GM12865 (cell line): ENCODE measurements around the gene CACNA1B.

Source experiments
- DNase-seq: peaks from one replicate; pipeline ENCODE4 v3.0.0; 2010; ENCODE audit warnings: low read depth
- H3K4me3 ChIP-seq: 2 replicates; pipeline ENCODE4 v1.5.1; 2011; ENCODE audit warnings: mild to moderate bottlenecking, low read depth, low read length, control low read depth
- TF ChIP-seq, protein P1 (sequence below): IDR thresholded peaks from 2 replicates; pipeline ENCODE4 v1.5.1; 2011; ENCODE audit warnings: low read length, control low read depth, low read depth, inconsistent platforms; ENCODE audit not compliant: insufficient read depth; ENCODE audit errors: missing control alignments

Gene CACNA1B

DNA sequence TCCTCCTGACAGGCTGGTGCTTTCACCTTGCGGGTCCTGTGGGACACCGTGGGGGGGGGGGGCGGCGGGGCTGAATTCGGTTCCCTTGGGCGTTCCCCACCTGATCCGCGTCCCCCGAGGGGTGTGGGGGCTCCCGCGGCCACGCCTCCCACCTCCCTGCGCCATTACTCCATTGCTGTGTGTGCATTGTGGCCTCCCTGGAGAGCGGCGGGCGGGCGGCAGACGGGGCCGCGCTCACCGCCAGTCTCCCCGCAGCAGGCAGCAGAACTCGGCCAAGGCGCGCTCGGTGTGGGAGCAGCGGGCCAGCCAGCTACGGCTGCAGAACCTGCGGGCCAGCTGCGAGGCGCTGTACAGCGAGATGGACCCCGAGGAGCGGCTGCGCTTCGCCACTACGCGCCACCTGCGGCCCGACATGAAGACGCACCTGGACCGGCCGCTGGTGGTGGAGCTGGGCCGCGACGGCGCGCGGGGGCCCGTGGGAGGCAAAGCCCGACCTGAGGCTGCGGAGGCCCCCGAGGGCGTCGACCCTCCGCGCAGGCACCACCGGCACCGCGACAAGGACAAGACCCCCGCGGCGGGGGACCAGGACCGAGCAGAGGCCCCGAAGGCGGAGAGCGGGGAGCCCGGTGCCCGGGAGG, 145.3 kb downstream of the CACNA1B start:
- no peak for DNase-seq
- TF ChIP-seq, protein P1, sequence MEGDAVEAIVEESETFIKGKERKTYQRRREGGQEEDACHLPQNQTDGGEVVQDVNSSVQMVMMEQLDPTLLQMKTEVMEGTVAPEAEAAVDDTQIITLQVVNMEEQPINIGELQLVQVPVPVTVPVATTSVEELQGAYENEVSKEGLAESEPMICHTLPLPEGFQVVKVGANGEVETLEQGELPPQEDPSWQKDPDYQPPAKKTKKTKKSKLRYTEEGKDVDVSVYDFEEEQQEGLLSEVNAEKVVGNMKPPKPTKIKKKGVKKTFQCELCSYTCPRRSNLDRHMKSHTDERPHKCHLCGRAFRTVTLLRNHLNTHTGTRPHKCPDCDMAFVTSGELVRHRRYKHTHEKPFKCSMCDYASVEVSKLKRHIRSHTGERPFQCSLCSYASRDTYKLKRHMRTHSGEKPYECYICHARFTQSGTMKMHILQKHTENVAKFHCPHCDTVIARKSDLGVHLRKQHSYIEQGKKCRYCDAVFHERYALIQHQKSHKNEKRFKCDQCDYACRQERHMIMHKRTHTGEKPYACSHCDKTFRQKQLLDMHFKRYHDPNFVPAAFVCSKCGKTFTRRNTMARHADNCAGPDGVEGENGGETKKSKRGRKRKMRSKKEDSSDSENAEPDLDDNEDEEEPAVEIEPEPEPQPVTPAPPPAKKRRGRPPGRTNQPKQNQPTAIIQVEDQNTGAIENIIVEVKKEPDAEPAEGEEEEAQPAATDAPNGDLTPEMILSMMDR: no peak
- no peak overlapping the region for H3K4me3 ChIP-seq

DNA sequence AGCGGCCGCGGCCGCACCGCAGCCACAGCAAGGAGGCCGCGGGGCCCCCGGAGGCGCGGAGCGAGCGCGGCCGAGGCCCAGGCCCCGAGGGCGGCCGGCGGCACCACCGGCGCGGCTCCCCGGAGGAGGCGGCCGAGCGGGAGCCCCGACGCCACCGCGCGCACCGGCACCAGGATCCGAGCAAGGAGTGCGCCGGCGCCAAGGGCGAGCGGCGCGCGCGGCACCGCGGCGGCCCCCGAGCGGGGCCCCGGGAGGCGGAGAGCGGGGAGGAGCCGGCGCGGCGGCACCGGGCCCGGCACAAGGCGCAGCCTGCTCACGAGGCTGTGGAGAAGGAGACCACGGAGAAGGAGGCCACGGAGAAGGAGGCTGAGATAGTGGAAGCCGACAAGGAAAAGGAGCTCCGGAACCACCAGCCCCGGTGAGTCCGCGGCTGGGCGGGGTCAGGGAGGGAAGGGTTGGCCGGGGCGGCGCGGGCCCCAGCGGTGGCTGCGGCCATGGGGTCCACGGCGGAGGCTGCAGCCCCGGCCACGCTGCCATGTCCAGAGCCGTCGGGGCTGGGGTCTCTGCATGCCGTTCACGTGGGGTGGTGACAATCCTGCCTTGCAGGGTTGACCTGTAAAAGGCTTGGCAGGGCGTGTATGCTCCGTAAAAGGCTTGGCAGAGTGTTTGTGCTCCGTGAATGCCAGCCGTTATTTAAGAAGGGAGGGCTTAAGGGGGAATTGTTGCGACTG, 146.0 kb downstream of the CACNA1B start:
- no peak overlapping the region for H3K4me3 ChIP-seq
- TF ChIP-seq, protein P1: no peak
- DNase-seq: no peak

GRCh38 chr9:138024131-138024530, 146.5 kb downstream of the CACNA1B start:
- TF ChIP-seq, protein P1: no peak
- no peak for DNase-seq
- H3K4me3 ChIP-seq: no peak overlapping the region

- no peak overlapping the region for H3K4me3 ChIP-seq
- TF ChIP-seq, protein P1: no peak
- DNase-seq: no peak
Measured at GRCh38 chr9:138024831-138025291, 147.3 kb downstream of the CACNA1B start.

- DNase-seq: no peak
- no peak overlapping the region for H3K4me3 ChIP-seq
- TF ChIP-seq, protein P1: no peak
Measured at GRCh38 chr9:138025417-138025816, 147.8 kb downstream of the CACNA1B start.

DNA sequence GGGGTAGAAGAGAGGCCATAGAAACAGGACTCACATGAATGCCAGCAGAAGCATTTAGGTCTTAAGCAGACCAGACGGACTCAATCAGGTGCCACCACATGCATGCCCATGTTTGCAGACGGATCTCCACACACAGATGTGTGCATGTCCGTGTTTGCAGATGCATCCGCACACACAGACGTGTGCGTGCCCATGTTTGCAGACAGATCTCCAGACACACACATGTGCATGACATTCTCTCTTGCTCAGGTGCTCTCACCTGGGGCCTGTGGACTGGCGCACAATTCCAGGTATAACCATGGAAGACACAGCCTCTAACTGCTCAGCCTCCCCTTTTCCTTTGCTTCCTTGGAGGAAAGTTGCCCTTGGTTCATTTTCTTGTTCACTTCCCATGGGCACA, 148.3 kb downstream of the CACNA1B start:
- H3K4me3 ChIP-seq: no peak overlapping the region
- no peak for DNase-seq
- TF ChIP-seq, protein P1: no peak
